Neutrophil (primary cell): ENCODE data around the gene SLC35G3.
"Not testable (repeated sequence)": the region's sequence is repeated elsewhere in the genome, so short reads cannot be mapped to it uniquely, and the experiment has no call there.

Source experiments
- H3K27ac ChIP-seq: fragments of 200-600 bp; sonication (generic); 2 replicates; pipeline ENCODE4 v1.5.1; 2016; ENCODE audit warnings: mild to moderate bottlenecking, moderate library complexity
- H3K27me3 ChIP-seq: fragments of 200-600 bp; sonication (generic); 2 replicates; pipeline ENCODE4 v1.6.0; 2016; ENCODE audit warnings: mild to moderate bottlenecking
- H3K36me3 ChIP-seq: fragments of 200-600 bp; sonication (generic); 2 replicates; pipeline ENCODE4 v1.5.1; 2017
- H3K4me1 ChIP-seq, 2 experiments: fragments of 200-600 bp in 1 of 2; sonication (generic) in 1 of 2; 1 replicate in 1 of 2; 2 replicates in 1 of 2; pipeline versions ENCODE4 v1.5.1 to v1.6.1; 2013 to 2016; ENCODE audit warnings: low read depth in 1 of 2, low read length in 1 of 2, mild to moderate bottlenecking in 1 of 2, moderate library complexity in 1 of 2; ENCODE audit not compliant: control insufficient read depth in 1 of 2, insufficient read depth in 1 of 2
- H3K4me3 ChIP-seq, 2 experiments: fragments of 200-600 bp in 1 of 2; sonication (generic) in 1 of 2; 1 replicate in 1 of 2; 2 replicates in 1 of 2; pipeline ENCODE4 v1.5.1; 2013 to 2016; ENCODE audit warnings: low read depth in 1 of 2, low read length in 1 of 2, mild to moderate bottlenecking in 1 of 2, moderate library complexity in 1 of 2
- H3K9me3 ChIP-seq: fragments of 200-600 bp; sonication (generic); 2 replicates; pipeline ENCODE4 v1.5.1; 2016
- CTCF ChIP-seq: fragments of 200-600 bp; sonication (generic); IDR thresholded peaks from 2 replicates; pipeline ENCODE4 v1.5.1; 2016; ENCODE audit warnings: antibody characterized with exemption

The SLC35G3 gene

GRCh38 chr17:35174835-35175334, 19.3 kb downstream of the SLC35G3 start:
- Histone ChIP-seq H3K9me3 (no peaks in the 10 kb centered on the region), H3K4me3 (no peak overlapping the region), H3K27ac (no peak overlapping the region), H3K36me3 (no peaks in the 10 kb centered on the region), H3K27me3 (peaks cover 4% of the 10 kb centered on the region), H3K4me1 (no peaks in the 10 kb centered on the region)
- TF ChIP-seq CTCF: no peak

GRCh38 chr17:35172321-35172720, 21.9 kb downstream of the SLC35G3 start:
- H3K27ac ChIP-seq, H3K27me3 ChIP-seq, H3K9me3 ChIP-seq, H3K36me3 ChIP-seq, H3K4me3 ChIP-seq, H3K4me1 ChIP-seq: not testable (repeated sequence)

GRCh38 chr17:35171834-35172233, 22.4 kb downstream of the SLC35G3 start:
- H3K4me1 ChIP-seq: no peaks in the 10 kb centered on the region
- no peak for TF ChIP-seq CTCF
- no peak overlapping the region for H3K4me3 ChIP-seq
- peaks cover 4% of the 10 kb centered on the region for H3K27me3 ChIP-seq
- H3K27ac ChIP-seq: no peak overlapping the region
- H3K9me3 ChIP-seq: no peaks in the 10 kb centered on the region
- H3K36me3 ChIP-seq: no peaks in the 10 kb centered on the region

GRCh38 chr17:35170968-35171771, 23.0 kb downstream of the SLC35G3 start:
- Histone ChIP-seq H3K9me3 (no peaks in the 10 kb centered on the region), H3K36me3 (no peaks in the 10 kb centered on the region), H3K27me3 (peaks cover 3% of the 10 kb centered on the region), H3K27ac (no peak overlapping the region), H3K4me1 (no peaks in the 10 kb centered on the region), H3K4me3 (no peak overlapping the region)
- no peak for TF ChIP-seq CTCF

DNA sequence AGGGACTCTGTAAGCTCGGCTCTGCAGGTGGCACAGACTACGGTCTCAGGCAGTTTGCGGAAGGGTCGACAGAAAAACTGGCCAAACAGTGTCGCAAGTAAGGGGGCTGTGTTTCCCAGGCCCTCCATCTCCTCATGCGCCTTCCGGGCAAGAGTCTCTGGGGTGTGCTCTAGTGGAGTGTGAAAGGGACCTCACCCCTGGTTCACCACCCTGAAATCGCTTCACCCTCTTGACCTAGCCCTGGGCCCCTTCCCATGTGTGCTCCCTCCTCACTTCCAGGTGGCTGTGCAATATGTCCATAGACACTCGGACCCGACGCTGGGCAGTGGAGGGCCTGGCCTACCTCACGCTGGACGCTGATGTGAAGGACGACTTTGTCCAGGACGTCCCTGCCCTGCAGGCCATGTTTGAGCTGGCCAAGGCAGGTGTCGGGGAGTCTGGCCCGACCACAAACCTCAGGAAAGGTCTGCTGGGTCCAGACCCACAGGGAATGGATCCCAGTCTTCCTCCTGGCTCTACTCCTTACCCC, 24.3 kb downstream of the SLC35G3 start:
- Histone ChIP-seq H3K36me3 (no peaks in the 10 kb centered on the region), H3K9me3 (no peaks in the 10 kb centered on the region), H3K27ac (no peak overlapping the region), H3K4me3 (no peak overlapping the region), H3K27me3 (peaks cover 6% of the 10 kb centered on the region), H3K4me1 (no peaks in the 10 kb centered on the region)
- TF ChIP-seq CTCF: no peak

GRCh38 chr17:35167666-35168065, 26.5 kb downstream of the SLC35G3 start:
- H3K27ac ChIP-seq: no peak overlapping the region
- no peaks in the 10 kb centered on the region for H3K9me3 ChIP-seq
- H3K27me3 ChIP-seq: peaks cover 13% of the 10 kb centered on the region
- TF ChIP-seq CTCF: no peak
- no peaks in the 10 kb centered on the region for H3K4me1 ChIP-seq
- no peak overlapping the region for H3K4me3 ChIP-seq
- no peaks in the 10 kb centered on the region for H3K36me3 ChIP-seq
